Skin epidermis (tissue), 12 donors: Measurements from ENCODE around the gene SPINK13.
A peak's percentile ranks its signal among the peaks of the same experiment; 100 is the strongest.

Source experiments
- H3K27ac ChIP-seq, 21 experiments: fragments of 200-600 bp; sonication (generic) in 11 of 21; one replicate each; pipeline ENCODE4 v1.5.0; 2020; ENCODE audit warnings: mild to moderate bottlenecking in 3 of 21, inconsistent platforms in 2 of 21, moderate library complexity in 2 of 21
- H3K4me3 ChIP-seq, 7 experiments: fragments of 200-600 bp; sonication (generic) in 2 of 7; one replicate each; pipeline ENCODE4 v1.5.0; 2020; ENCODE audit warnings: inconsistent platforms in 2 of 7, mild to moderate bottlenecking in 2 of 7, moderate library complexity in 1 of 7

Gene SPINK13

DNA sequence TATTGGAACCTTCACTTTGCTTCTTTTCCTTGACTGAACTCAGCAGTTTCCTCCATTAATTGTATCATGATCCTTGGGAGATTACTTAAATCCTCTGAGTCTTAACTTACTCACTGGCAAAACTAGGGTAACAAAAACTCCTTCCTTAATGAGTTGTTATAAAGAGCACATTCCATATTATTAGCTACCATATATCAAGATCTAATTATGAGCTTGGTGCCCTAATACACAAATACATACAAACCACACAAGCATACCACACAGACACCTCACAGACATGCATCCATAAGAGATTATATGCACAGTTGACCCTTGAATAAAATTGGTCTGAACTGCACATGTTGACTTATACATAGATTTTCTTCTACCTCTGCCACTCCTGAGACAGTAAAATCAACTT lies 41.2 kb downstream of the SPINK13 start:
- Histone ChIP-seq H3K27ac (no peak overlapping the region), H3K4me3 (no peak overlapping the region)

DNA sequence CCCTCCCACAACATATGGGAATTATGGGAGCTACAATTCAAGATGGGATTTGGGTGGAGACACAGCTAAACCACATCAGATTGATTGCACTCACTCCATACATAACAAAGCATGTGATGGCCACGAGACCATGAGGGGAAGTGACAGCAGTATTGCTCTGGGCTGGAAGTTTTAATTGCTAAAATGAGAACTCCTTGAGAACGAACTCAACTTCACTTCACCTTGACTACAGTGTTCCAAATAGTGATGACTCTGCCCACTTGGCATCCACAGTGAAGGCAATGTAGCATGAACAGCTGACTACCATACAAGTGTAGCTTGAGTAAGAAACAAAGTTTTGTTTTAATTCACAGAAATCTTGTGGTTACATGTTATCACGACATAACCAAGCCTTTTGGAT lies 42.9 kb downstream of the SPINK13 start:
- Histone ChIP-seq H3K27ac (no peak overlapping the region), H3K4me3 (no peak overlapping the region)

DNA sequence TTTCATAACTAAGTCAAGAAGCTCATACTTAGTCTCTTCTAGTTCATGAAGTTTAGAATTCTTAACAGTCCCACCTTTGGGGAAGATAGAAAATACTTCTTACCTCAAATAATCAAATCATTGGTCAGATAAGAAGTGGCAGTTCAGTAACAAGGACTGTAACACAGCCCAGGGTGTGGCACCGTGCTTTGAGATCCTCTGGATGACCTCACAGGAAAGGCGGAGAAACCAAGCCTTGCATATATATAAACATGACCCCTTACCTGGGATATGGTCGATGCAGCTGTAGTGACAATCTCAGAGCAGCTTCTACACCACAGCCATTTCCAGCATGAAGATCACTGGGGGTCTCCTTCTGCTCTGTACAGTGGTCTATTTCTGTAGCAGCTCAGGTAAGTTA lies 43.6 kb downstream of the SPINK13 start, which contains the start of gene SPINK7:
Gene SPINK7 (plus strand): TSS at position 271 of the 400 bp plus-strand sequence. CDS start 61 bp downstream, at position 332.
- no peak within 1 kb of the TSS for H3K4me3 ChIP-seq
- no peak within 1 kb of the TSS for H3K27ac ChIP-seq

DNA sequence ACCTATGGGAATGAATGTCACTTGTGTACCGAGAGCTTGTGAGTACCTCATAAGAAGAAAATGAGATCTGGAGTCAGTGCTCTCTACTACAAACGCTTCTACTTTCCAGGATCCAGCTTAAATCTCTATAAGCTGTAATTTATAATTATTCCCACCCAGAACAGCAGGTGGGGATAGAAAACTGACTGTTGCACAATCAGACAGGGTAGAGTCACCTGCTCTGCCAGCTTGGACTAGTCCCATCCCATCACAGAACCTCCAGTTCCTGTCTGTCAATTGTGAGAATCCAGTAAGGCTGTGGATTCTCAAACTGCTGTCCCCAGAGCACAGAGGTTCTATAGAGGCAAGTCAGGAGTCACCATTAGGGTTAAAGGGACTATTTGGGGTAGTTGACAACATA lies 45.6 kb downstream of the SPINK13 start:
- no peak overlapping the region for H3K4me3 ChIP-seq
- H3K27ac ChIP-seq = no peak overlapping the region

DNA sequence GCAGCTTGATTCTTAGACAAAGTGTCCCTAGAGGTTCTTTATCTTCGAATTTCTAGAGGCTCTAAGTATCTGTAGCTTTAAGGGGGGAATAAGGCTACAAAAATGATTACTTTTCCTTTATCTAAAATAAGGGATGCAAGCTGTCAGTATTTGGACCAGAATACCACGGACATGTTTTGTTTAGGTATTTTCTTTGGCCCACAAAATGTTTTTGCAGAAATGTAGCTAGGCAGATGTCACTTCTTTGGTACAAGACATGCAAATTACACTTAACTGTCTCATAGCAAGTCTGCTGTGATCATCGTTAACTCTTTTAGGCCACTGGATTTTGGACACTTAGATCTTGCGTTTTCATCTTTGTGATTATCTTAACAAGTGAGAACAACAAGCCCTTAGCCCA lies 46.1 kb downstream of the SPINK13 start:
- Histone ChIP-seq H3K27ac (no peak overlapping the region), H3K4me3 (no peak overlapping the region)

DNA sequence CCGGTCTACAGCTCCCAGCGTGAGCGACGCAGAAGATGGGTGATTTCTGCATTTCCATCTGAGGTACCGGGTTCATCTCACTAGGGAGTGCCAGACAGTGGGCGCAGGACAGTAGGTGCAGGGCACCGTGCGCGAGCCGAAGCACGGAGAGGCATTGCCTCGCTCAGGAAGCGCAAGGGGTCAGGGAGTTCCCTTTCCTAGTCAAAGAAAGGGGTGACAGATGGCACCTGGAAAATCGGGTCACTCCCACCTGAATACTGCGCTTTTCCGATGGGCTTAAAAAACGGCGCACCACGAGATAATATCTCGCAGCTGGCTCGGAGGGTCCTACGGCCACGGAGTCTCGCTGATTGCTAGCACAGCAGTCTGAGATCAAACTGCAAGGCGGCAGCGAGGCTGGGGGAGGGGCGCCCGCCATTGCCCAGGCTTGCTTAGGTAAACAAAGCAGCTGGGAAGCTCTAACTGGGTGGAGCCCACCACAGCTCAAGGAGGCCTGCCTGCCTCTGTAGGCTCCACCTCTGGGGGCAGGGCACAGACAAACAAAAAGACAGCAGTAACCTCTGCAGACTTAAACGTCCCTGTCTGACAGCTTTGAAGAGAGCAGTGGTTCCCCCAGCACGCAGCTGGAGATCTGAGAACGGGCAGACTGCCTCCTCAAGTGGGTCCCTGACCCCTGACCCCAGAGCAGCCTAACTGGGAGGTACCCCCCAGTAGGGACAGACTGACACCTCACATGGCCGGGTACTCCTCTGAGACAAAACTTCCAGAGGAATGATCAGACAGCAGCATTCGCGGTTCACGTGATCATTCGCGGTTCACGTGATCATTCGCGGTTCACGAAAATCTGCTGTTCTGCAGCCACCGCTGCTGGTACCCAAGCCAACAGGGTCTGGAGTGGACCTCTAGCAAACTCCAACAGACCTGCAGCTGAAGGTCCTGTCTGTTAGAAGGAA lies 51.7 kb downstream of the SPINK13 start:
- peak overlapping the region in 4 of 7 experiments; percentile 12 to 39 (median 26) for H3K4me3 ChIP-seq
- H3K27ac ChIP-seq = peak overlapping the region in 2 of 21 experiments; percentile 37 to 68

DNA sequence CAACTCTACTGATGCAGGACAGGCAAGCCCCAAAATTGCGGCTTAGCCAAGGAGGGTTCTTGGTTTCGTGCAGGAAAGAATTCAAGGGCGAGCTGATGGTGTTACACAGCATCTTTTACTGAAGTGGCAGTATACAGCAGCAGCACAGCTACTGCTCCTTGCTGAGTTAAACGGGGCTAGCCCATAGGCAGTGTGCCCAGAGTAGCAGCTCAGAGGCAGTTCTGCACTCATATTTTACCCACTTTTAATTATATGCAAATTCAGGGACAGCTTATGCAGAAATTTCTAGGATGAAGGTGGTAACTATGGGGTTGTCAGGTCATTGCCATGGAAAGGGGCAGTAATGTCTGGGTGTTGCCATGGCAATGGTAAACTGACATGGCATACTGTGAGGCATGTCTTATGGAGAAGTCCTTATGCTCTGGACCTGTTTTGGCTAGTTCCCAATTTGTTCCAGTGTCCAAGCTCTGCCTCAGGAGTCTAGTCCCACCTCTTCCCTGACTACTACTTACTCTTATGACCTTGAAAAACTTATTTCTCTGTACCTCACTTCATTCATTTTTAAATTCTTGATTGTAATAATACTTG lies 64.8 kb downstream of the SPINK13 start:
- H3K27ac ChIP-seq = no peak overlapping the region
- no peak overlapping the region for H3K4me3 ChIP-seq

DNA sequence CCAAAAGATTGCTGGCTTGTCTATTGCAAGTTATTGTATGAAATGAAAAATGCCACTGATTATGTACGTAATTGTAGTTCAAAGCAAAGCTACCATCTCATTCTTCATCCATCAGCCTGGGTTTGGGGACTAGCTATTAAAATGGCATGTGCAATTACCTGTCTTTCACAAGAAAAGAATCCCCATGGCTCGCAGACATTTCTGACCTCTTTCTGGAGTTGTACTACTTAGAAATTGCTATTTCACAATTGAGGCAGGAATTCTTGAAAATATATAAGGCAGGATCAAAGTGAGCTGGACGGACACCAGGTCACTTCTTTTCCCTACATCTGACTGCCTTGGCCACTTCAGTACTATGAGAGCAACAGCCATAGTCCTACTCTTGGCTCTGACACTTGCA lies 66.7 kb downstream of the SPINK13 start, which contains the start of gene SPINK9:
Gene SPINK9 (plus strand): TSS at position 301 of the 400 bp plus-strand sequence. CDS start 55 bp downstream, at position 356.
- Histone ChIP-seq H3K27ac (no peak within 1 kb of the TSS), H3K4me3 (no peak within 1 kb of the TSS)
